Chondrocyte (in vitro differentiated cells): ENCODE measurements around the gene PTPRN2. TPM values are rescaled to one million over a fixed set of nuclear protein-coding genes. Genes with fewer than 3 reads are reported as not detected.
"Not testable (repeated sequence)": the region's sequence is repeated elsewhere in the genome, so short reads cannot be mapped to it uniquely, and the experiment has no call there.

Source experiments
- DNase-seq: peaks from one replicate; pipeline ENCODE4 v3.0.0; 2021; ENCODE audit warnings: mixed read lengths, low spot score
- H3K27ac Mint-ChIP-seq: one replicate; pipeline ENCODE4 v1.8.0; 2021; ENCODE audit warnings: mild to moderate bottlenecking, moderate library complexity, mixed read lengths; ENCODE audit not compliant: unreplicated experiment
- H3K27me3 Mint-ChIP-seq: 2 replicates; pipeline ENCODE4 v1.8.0; 2021; ENCODE audit warnings: low read depth, mixed read lengths
- H3K36me3 Mint-ChIP-seq: 2 replicates; pipeline ENCODE4 v1.8.0; 2021; ENCODE audit warnings: low read depth, mixed read lengths
- H3K4me1 Mint-ChIP-seq: 2 replicates; pipeline ENCODE4 v1.8.0; 2021; ENCODE audit warnings: low read depth, mild to moderate bottlenecking, mixed read lengths
- H3K4me3 Mint-ChIP-seq: one replicate; pipeline ENCODE4 v1.8.0; 2021; ENCODE audit warnings: mild to moderate bottlenecking, moderate library complexity, mixed read lengths; ENCODE audit not compliant: unreplicated experiment
- H3K9me3 Mint-ChIP-seq: 2 replicates; pipeline ENCODE4 v1.8.0; 2021; ENCODE audit warnings: low read depth, mixed read lengths
- total RNA-seq: library from RNA; stranded (reverse); gene quantifications from 3 replicates; pipeline ENCODE4 v1.2.1, GENCODE V29; 2021
- TF ChIP-seq, protein P1 (sequence below): fragments of 200-600 bp; sonication (generic); IDR thresholded peaks from 2 replicates; pipeline ENCODE4 v1.5.0; 2021; ENCODE audit warnings: antibody characterized with exemption, mild to moderate bottlenecking, moderate library complexity

Gene PTPRN2
- total RNA-seq, 1 donor from 2014 or later, result 0.30 TPM

DNA sequence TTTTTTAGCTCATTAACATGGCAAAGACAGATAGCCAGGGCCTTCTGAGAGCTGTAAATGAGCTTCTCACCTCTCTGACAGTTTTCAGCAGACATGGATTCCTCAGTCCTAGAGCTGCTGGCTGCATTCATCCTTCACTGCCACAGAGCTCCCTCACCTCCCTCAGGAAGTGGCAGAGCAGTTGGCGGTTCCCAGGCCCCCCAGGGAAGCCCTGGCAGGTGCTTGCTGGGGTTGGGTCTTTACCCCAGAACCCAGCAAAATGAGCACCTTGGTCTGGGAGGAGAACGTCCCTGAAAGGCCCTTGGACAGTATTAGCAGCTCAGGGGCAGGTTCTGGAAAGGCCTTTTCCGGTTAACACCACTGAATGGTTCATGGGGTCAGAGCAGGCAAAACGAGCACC lies 288.0 kb downstream of the PTPRN2 start:
- TF ChIP-seq, protein P1, sequence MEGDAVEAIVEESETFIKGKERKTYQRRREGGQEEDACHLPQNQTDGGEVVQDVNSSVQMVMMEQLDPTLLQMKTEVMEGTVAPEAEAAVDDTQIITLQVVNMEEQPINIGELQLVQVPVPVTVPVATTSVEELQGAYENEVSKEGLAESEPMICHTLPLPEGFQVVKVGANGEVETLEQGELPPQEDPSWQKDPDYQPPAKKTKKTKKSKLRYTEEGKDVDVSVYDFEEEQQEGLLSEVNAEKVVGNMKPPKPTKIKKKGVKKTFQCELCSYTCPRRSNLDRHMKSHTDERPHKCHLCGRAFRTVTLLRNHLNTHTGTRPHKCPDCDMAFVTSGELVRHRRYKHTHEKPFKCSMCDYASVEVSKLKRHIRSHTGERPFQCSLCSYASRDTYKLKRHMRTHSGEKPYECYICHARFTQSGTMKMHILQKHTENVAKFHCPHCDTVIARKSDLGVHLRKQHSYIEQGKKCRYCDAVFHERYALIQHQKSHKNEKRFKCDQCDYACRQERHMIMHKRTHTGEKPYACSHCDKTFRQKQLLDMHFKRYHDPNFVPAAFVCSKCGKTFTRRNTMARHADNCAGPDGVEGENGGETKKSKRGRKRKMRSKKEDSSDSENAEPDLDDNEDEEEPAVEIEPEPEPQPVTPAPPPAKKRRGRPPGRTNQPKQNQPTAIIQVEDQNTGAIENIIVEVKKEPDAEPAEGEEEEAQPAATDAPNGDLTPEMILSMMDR, result no peak
- H3K9me3 Mint-ChIP-seq, result peaks cover 41% of the 10 kb centered on the region
- DNase-seq, result no peak
- H3K27me3 Mint-ChIP-seq, result no peaks in the 10 kb centered on the region
- no peak overlapping the region for H3K27ac Mint-ChIP-seq
- no peaks in the 10 kb centered on the region for H3K36me3 Mint-ChIP-seq
- H3K4me1 Mint-ChIP-seq, result no peaks in the 10 kb centered on the region
- H3K4me3 Mint-ChIP-seq, result no peak overlapping the region

DNA sequence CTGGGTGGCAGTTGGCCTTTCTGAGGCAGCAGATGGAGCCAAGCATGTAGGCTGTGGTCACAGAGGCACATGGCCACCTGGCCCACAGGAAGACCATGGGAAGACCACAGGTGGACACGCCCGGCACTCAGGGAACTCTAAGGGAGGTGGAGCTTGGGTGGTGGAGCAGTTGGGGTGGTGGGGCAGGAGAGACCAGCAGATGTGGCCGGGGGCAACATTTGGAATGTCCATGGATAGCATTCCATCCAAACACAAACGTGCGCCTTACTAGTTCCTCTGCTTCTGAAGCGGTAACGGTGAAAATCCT lies 290.9 kb downstream of the PTPRN2 start:
- TF ChIP-seq, protein P1, result no peak
- Mint-ChIP-seq H3K27ac (no peak overlapping the region), H3K27me3 (no peaks in the 10 kb centered on the region), H3K4me1 (no peaks in the 10 kb centered on the region), H3K36me3 (no peaks in the 10 kb centered on the region), H3K4me3 (no peak overlapping the region), H3K9me3 (peaks cover 41% of the 10 kb centered on the region)
- no peak for DNase-seq

DNA sequence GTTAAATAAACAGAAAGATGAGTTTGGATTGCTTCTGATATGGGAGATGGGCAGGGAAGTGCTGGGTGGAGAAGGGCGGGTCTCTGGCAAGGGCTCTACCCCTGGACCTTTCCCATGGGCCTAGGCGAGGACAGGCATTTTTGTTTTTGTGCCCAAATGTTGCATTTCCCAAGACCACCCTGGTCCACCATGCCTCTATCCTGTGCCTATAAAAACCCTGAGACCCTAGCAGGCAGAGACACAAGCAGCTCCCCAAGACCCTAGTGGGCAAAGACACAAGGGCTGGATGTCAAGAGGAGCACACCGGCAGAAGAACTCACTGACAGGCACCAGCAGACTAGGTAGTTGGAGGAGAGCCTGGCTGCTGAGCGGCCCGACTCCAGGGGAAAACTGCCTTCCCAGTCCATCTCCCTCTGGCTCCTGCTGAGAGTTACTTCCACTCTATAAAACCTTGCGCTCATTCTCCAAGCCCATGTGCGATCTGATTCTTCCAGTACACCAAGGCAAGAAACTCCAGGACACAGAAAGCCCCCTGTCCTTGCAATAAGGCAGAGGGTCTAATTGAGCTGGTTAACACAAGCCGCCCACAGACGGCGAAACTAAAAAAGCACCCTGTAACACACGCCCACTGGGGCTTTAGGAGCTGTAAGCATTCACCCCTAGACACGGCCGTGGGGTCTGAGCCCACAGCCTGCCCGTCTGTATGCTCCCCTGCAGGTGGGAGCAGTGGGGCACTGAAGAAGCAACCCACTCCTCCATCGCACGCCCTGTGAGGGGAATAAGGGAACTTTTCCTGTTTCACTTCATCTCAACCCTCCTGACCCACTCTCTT lies 291.4 kb downstream of the PTPRN2 start:
- DNase-seq, result no peak
- Mint-ChIP-seq H3K36me3 (no peaks in the 10 kb centered on the region), H3K4me1 (no peaks in the 10 kb centered on the region), H3K4me3 (no peak overlapping the region), H3K9me3 (peaks cover 43% of the 10 kb centered on the region), H3K27me3 (no peaks in the 10 kb centered on the region), H3K27ac (no peak overlapping the region)
- TF ChIP-seq, protein P1, result no peak

DNA sequence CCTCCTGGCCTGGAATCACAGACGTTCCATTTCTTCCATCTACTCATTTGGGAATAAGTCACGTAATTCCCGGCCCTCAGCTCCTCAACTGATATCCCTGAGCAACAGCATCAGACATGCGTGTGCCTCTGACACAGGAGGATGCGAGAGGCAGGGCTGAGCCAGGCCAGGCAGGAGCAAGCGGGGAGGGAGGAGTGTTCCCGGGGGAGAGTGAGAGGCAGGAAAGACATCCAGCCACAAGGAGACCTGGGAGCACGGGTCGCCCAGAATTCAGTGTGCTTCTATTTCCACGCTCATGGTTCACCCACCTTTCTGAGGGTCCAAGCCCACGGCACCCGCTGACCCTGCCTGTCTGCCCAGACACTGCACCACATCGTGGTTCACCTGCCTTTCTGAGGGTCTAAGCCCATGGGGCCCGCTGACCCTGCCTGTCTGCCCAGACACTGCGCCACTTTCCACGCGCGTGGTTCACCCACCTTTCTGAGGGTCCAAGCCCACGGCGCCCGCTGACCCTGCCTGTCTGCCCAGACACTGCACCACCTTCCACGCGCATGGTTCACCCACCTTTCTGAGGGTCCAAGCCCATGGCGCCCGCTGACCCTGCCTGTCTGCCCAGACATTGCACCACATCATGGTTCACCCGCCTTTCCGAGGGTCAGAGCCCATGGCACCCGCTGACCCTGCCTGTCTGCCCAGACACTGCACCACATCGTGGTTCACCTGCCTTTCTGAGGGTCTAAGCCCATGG lies 293.0 kb downstream of the PTPRN2 start:
- H3K27ac Mint-ChIP-seq, DNase-seq, H3K4me3 Mint-ChIP-seq, H3K27me3 Mint-ChIP-seq, H3K36me3 Mint-ChIP-seq, H3K4me1 Mint-ChIP-seq: not testable (repeated sequence)
- peaks cover 49% of the 10 kb centered on the region for H3K9me3 Mint-ChIP-seq

DNA sequence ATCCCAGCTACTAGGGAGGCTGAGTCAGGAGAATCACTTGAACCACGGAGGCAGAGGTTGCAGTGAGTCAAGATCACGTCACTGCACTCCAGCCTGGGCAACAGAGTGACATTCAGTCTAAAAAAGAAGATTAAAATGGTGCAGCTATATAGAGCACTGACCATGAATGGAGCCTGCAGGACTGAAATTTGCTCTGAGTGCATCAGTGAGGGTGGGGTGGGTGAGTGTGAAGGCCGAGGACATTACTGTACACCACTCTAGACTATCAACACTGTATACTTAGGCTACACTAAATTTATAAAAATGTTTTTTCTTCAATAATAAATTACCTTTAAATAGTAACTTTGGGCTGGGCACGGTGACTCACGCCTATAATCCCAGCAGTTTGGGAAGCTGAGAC lies 294.7 kb downstream of the PTPRN2 start:
- Mint-ChIP-seq H3K4me1 (no peaks in the 10 kb centered on the region), H3K27me3 (no peaks in the 10 kb centered on the region), H3K4me3 (no peak overlapping the region), H3K9me3 (peaks cover 60% of the 10 kb centered on the region), H3K27ac (no peak overlapping the region), H3K36me3 (no peaks in the 10 kb centered on the region)
- DNase-seq, result no peak
- TF ChIP-seq, protein P1, result no peak
